Loucy (cell line): ENCODE measurements around the gene MARCHF2.

Experiments used
- H2AFZ ChIP-seq: fragments of 200-600 bp; sonication (generic); 2 replicates; pipeline ENCODE4 v1.6.0; 2016; ENCODE audit warnings: antibody characterized with exemption, mild to moderate bottlenecking, low read length, moderate library complexity
- H3F3A ChIP-seq: fragments of 200-600 bp; 2 replicates; pipeline ENCODE4 v1.6.0; 2016; ENCODE audit warnings: antibody characterized with exemption, low read depth, mild to moderate bottlenecking
- H3K27me3 ChIP-seq: fragments of 200-600 bp; sonication (generic); 2 replicates; pipeline ENCODE4 v1.6.1; 2014; ENCODE audit warnings: low read length, mild to moderate bottlenecking; ENCODE audit not compliant: insufficient read depth, poor library complexity, severe bottlenecking
- H3K36me3 ChIP-seq: fragments of 200-600 bp; sonication (generic); 2 replicates; pipeline ENCODE4 v1.6.1; 2016; ENCODE audit warnings: low read length; ENCODE audit not compliant: insufficient read depth
- H3K4me1 ChIP-seq: fragments of 200-600 bp; sonication (generic); 2 replicates; pipeline ENCODE4 v1.5.1; 2014; ENCODE audit warnings: low read length, mild to moderate bottlenecking; ENCODE audit not compliant: insufficient read depth, poor library complexity, severe bottlenecking
- H3K4me2 ChIP-seq: fragments of 200-600 bp; sonication (generic); 2 replicates; pipeline ENCODE4 v1.6.0; 2014; ENCODE audit warnings: antibody characterized with exemption, low read length, low read depth, mild to moderate bottlenecking; ENCODE audit not compliant: poor library complexity, severe bottlenecking
- H3K4me3 ChIP-seq: fragments of 200-600 bp; sonication (generic); 2 replicates; pipeline ENCODE4 v1.5.1; 2014; ENCODE audit warnings: low read length, mild to moderate bottlenecking, mixed read lengths; ENCODE audit not compliant: poor library complexity, severe bottlenecking
- H3K79me2 ChIP-seq: fragments of 200-600 bp; sonication (generic); 2 replicates; pipeline ENCODE4 v1.6.1; 2014; ENCODE audit warnings: low read length; ENCODE audit not compliant: insufficient read depth
- H3K9ac ChIP-seq: fragments of 200-600 bp; sonication (generic); 2 replicates; pipeline ENCODE4 v1.6.0; 2014; ENCODE audit warnings: mild to moderate bottlenecking, low read depth, low read length, moderate library complexity; ENCODE audit not compliant: poor library complexity, severe bottlenecking
- H3K9me2 ChIP-seq: fragments of 200-600 bp; sonication (generic); replicated peaks from 2 replicates; pipeline ENCODE4 v1.6.1; 2016; ENCODE audit warnings: low read depth, low read length, mixed read lengths
- H3K9me3 ChIP-seq: fragments of 200-600 bp; sonication (generic); 2 replicates; pipeline ENCODE4 v1.6.1; 2014; ENCODE audit warnings: mild to moderate bottlenecking, antibody characterized with exemption, low read length, low read depth; ENCODE audit not compliant: insufficient read depth
- H4K20me1 ChIP-seq: fragments of 200-600 bp; sonication (generic); 2 replicates; pipeline ENCODE4 v1.6.0; 2014; ENCODE audit warnings: antibody characterized with exemption, low read length, mild to moderate bottlenecking; ENCODE audit not compliant: insufficient read depth, poor library complexity, severe bottlenecking
- EZH2phosphoT487 ChIP-seq: fragments of 200-600 bp; IDR thresholded peaks from 2 replicates; pipeline ENCODE4 v1.6.1; 2018; ENCODE audit warnings: antibody characterized with exemption, mild to moderate bottlenecking, moderate library complexity, borderline replicate concordance
- TF ChIP-seq, protein P1 (sequence below): fragments of 200-600 bp; sonication (generic); conservative IDR thresholded peaks from 2 replicates; pipeline ENCODE4 v1.5.1; 2014; ENCODE audit warnings: mild to moderate bottlenecking, antibody characterized with exemption, low read length

The MARCHF2 gene

DNA sequence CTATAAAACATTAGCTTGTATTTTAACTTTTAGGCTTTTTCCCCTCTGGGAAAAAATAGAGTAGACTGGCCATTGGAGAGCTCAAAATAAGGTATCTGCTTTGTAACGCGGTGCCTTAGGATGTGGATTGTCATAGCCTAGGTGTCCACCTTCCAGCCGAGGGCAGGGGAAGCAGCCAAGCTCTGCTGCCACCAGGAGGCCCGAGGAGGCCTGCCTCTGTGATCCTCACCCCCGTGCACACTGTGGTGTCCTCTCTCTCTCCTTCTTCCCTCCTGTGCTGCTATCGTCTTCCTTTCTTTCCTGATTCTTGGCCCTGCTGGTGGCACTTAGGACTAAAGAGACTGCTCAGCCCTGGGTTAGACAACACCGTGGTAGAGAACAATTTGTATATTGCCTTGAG is 43.0 kb downstream of the MARCHF2 start:
- no peaks in the 10 kb centered on the region for H3K27me3 ChIP-seq
- peaks cover 92% of the 10 kb centered on the region for H3K36me3 ChIP-seq
- peak overlapping the region; percentile 22 for H3K4me2 ChIP-seq
- peaks cover 25% of the 10 kb centered on the region for H3K4me1 ChIP-seq
- no peak overlapping the region for H3K9ac ChIP-seq
- H3K9me3 ChIP-seq = no peaks in the 10 kb centered on the region
- no peak overlapping the region for H3K4me3 ChIP-seq
- H3K9me2 ChIP-seq = no peaks in the 10 kb centered on the region
- TF ChIP-seq, protein P1, sequence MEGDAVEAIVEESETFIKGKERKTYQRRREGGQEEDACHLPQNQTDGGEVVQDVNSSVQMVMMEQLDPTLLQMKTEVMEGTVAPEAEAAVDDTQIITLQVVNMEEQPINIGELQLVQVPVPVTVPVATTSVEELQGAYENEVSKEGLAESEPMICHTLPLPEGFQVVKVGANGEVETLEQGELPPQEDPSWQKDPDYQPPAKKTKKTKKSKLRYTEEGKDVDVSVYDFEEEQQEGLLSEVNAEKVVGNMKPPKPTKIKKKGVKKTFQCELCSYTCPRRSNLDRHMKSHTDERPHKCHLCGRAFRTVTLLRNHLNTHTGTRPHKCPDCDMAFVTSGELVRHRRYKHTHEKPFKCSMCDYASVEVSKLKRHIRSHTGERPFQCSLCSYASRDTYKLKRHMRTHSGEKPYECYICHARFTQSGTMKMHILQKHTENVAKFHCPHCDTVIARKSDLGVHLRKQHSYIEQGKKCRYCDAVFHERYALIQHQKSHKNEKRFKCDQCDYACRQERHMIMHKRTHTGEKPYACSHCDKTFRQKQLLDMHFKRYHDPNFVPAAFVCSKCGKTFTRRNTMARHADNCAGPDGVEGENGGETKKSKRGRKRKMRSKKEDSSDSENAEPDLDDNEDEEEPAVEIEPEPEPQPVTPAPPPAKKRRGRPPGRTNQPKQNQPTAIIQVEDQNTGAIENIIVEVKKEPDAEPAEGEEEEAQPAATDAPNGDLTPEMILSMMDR = peak; percentile 27; the same call in 1 of the 2 replicates
- TF ChIP-seq EZH2phosphoT487 = no peak
- H4K20me1 ChIP-seq = peaks cover 100% of the 10 kb centered on the region
- H2AFZ ChIP-seq = no peak overlapping the region
- H3K79me2 ChIP-seq = peaks cover 100% of the 10 kb centered on the region
- no peaks in the 10 kb centered on the region for H3F3A ChIP-seq

DNA sequence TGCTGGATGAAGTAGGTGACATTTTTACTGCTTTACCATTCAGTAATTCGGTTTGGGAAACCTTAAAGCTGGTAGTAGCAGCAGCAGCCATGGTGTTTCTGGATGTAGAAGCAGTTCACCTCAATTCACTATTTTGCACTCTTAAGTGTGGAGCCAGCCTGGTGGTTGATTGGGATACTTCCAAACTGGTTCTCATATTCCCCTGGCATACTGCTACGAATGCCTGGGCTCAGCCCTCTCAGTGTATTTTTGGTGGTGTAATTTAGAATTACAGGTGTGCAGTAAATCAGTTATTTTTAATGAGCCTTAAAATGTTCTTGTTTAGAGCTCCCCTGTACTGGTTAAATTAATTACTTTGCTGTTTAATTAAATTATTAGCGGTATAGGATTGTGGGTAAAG is 44.1 kb downstream of the MARCHF2 start:
- no peaks in the 10 kb centered on the region for H3K27me3 ChIP-seq
- H3K9ac ChIP-seq = no peak overlapping the region
- H3K4me2 ChIP-seq = peak overlapping the region; percentile 22
- TF ChIP-seq, protein P1 = no peak
- TF ChIP-seq EZH2phosphoT487 = no peak
- no peaks in the 10 kb centered on the region for H3K9me3 ChIP-seq
- H2AFZ ChIP-seq = no peak overlapping the region
- peaks cover 100% of the 10 kb centered on the region for H3K79me2 ChIP-seq
- no peaks in the 10 kb centered on the region for H3F3A ChIP-seq
- H3K36me3 ChIP-seq = peaks cover 93% of the 10 kb centered on the region
- H4K20me1 ChIP-seq = peaks cover 100% of the 10 kb centered on the region
- H3K4me1 ChIP-seq = peaks cover 16% of the 10 kb centered on the region
- H3K9me2 ChIP-seq = no peaks in the 10 kb centered on the region
- no peak overlapping the region for H3K4me3 ChIP-seq

DNA sequence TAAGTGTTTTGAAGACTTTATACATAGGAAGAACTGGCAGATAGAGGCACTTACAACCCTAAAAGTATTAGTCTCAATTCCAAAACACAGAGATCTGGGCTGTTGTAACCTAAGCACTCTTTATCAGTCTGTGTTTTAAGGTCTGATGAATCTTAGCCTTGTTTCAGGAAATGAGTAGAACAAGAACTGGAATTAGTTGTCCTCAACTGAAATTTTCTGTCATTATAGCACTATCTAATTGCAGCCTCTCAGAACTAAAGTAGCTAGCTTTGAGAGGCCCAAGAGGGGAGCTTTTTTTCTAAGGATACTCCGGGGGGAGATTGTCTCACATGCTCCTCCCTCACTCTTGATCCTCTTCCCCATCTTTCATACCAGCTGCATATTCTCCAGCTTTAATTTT is 44.7 kb downstream of the MARCHF2 start:
- peaks cover 100% of the 10 kb centered on the region for H4K20me1 ChIP-seq

More for the DNA sequence above, 44.7 kb downstream of the MARCHF2 start:
- Histone ChIP-seq H3K9me3 (no peaks in the 10 kb centered on the region), H3K9ac (no peak overlapping the region), H2AFZ (no peak overlapping the region), H3K27me3 (no peaks in the 10 kb centered on the region), H3K79me2 (peaks cover 100% of the 10 kb centered on the region), H3K36me3 (peaks cover 94% of the 10 kb centered on the region), H3K4me1 (peaks cover 16% of the 10 kb centered on the region), H3K4me2 (peak overlapping the region; percentile 14), H3K9me2 (no peaks in the 10 kb centered on the region), H3F3A (no peaks in the 10 kb centered on the region), H3K4me3 (no peak overlapping the region)
- no peak for TF ChIP-seq EZH2phosphoT487
- TF ChIP-seq, protein P1 = no peak
